ENCODE measurements around the gene TMEM164.

Gene TMEM164

DNA sequence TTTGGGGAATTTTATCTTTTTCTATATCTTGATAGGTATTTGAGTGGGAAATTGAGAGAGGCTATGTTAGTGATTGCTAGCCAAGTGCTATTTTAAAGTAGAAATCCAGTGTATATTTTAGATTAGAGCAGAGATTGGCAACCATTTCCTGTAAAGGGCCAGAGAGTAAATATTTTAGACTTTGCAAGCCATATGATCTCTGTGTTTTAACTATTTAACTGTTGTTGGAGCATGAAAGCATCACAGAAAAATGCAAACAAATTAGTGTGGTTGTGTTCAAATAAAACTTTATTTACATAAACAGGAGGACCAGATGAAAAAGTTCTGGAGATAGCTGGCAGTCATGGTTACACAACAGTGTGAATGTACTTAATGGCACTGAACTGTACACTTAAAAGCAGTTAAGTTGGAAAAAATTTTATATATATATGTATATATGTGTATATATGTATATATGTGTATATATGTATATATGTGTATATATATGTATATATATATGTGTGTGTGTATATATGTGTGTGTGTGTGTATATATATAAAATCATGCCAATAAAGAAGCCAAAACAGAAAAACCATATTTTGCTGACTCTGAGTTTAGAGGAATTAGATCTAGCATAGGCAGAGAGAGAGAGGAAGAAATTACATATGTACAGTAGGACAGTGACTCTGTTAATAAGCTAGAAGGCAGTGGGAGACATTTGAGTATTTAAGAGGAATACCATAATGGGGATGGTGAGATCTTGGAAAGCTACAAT, 83.4 kb downstream of the TMEM164 start:
- DNase-seq = no peak

DNA sequence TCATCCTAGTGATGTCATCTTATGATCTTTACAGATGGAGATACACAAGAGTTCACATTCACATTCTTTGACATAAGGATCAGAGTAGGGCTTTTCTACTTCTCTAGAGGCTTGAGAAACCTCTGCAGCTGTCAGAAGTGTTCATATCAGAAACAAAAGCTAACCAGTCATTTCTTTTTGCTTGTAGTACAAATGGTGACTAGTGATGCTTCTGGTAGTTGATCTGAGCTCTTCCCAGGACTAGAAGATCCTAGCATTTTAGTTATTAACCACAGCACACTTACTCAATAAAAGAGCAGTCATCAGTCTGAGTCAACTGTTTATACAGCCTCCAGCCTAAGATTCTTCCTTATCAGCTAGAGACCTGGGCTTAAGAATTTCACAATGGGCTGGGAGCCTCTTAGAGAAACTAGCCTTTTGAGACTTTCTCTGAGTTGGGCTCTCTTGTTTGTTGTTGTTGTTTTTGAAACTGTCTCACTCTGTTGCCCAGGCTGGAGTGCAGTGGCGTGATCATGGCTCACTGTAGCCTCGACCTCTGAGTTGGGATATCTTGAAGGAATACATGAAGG, 84.1 kb downstream of the TMEM164 start:
- DNase-seq = no peak

DNA sequence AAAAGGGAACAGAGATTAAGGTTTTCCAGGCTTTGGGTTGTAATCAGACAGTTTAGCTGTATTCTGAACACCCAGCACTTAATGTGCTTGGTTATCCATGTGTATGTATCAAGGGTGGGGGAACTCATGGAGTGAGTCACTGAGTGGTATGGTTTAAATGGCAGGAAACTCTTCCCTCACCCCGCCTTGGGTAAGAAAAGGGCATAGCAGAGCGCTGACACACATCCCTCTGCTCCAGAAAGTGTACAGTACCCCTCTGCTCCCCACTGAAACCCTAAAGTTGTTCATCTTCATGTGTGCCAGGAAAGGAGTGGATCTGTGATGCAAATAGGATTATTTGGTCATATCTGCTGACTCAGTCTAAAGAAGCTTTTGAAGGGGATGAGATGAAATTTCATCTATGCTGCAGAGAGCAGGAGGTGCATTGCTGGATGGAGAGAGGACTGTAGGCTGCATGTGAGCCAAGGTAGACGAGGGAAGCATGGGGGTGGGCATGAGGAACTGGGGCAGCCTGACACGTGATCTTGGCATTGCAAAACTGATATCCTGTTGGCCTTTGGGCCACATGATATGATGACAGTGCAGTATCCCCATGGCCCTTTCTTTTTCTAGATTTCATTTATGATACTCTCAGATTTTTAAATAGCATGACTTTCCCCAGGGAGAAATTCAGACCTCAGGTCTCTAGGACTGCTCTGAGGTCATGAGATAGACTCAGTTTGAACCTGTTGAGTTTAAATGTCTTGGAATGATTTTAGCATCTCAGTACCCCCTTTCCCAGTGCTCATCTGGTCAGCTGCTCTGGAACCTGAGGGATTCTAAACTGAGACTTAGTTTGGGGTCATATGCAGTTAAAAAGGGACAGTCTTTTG, 84.8 kb downstream of the TMEM164 start:
- no peak for DNase-seq

DNA sequence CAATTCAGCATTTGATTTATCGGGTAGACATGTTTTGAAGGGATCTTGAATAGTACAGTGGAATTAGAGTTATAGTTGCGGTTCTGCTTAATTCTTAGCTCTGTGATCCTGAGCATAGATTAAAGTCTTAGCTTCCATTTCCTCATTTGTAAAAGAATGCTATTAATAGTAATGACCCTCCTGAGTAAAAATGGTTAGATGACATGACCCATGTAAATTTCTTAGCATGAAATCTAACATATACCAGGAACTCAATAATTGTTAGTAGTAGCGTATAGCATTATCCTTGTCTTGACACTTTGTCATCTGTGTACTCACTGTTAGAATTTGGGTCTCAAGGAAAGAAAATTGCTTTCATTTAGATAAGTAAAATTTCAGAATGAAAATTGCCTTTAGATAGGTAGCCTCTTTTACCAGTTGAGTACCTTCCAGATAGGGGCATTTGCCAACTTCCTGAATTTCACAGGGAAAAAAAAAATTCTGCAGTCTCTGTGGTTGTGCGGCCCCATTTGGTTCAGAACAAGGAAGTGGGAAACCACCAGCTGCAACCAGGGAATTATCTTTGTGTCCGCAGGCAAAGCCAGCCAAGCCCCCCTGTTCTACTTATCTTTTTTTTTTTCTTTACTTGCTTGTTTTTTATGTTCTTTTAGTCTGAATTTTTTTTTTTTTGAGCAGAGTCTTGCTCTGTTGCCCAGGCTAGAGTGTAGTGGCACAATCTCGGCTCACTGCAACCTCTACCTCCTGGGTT, 86.9 kb downstream of the TMEM164 start:
- DNase-seq = no peak

DNA sequence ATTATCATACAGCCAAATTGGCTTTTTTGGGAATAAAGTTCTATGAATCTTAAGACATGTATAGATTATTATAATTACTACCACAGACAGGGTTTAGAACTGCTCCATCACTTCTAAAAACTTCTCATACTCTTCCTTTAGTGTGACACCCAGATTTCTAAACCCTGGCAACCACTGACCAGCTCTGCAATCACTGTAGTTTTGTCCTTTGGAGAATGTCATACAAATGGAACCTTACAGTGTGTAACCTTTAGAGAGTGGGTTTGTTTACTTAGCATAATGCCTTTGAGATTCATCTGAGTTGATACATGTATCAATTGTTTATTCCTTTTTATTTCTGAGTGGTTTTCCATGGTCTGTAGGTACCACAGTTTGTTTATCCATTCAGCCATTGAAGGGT, 95.0 kb downstream of the TMEM164 start:
- DNase-seq = no peak

DNA sequence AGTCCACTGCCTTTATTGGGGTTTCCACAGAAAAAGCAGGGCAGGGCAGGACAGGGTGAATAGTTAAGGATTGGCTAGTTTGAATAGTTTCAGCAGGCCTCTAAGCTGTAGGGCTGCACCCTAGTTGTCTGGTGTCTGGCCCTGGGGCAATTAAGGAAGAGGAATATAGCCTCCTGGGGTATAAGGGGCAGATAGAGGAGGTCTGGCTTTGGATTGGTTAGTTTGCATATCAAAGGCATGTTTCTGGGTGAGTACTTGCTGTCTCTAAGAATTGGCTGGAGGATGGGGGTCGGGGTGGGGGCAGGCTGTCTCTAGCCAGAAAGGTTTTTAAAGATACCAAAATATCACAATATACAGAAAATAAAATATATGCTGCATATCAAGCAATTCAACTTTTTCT, 100.4 kb downstream of the TMEM164 start:
- DNase-seq = no peak

DNA sequence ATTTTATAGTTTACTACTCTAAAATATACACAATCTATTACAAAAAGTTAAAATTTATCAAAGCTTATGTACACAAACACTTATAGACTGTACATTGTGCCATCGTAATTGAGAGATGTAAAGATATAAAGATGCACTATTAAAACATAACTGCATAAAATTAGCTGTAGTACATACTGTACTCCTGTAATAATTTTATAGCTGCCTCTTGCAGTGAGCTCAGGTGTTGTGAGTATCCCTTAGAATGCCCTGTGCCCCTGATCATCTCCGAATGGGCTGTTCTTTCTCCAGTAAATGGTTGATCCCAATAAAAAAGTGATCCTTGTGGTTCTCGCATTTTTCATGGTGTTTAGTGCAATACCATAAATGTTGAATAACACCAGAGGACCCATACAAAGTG, 101.2 kb downstream of the TMEM164 start:
- DNase-seq = no peak

- DNase-seq = no peak
Observed at GRCh38 chrX:110108381-110108821, 105.5 kb downstream of the TMEM164 start.

DNA sequence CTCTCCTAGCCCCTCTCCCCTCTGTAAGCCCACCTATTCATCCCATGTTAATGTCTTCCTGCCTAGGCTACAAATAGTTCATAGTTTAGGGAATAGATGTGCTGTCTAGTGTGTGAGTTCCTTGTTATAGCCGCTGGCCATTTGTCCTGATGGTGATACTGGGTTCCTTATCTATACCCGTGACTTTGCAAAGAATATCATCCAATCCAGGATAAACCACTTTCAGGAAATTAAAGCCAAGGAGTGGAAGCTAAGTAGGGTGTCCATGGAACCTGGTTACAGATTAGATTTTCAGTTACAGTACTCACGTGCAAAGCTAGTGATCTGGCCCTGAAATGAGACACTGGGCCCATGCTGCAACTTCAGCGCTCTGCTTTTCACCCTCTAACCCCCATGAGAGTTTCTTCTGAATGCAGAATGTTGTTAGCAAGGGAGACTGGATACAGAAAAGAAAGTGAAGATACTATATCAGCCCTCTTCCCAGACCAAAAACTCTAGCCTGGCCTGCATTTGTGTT, 111.4 kb downstream of the TMEM164 start:
- DNase-seq = no peak

- no peak for DNase-seq
Observed at GRCh38 chrX:110116066-110116980, 113.4 kb downstream of the TMEM164 start.

DNA sequence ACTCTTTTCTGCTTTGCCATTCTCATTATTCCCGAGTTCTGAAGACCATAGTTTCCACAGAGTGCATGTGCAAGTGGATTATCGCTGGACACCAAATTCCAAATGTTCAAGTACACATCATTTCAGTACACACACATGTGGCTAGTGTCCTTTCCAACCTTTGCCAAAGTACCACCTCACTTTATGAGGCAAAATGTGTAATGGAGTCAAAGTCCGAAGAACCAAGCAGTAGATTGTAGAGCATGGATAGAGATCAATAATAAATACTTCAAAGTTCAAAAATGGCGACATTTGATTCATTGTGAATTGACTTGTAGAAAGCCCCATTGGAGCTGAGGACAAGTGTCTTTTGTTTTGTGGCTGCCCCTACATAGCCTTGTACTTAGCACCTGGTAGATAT, 115.6 kb downstream of the TMEM164 start:
- DNase-seq = no peak

DNA sequence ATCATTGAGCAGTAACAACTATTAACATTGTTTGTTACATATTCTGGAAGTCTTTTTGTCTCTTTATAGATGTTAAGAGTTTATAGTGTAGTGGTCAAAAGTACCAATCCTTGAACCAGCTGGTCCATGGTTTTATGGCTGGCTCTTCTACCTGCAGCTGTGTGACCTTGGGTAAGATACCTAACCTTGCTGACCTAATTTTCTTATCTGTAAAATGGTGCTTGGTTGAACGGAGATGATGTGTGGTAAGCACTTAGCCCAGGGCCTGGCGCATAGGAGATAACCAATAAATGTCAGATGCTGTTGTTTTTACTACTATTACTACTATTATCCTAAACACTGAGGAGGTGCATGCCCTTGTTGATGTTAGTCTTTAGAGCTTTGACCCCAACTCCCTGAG, 116.6 kb downstream of the TMEM164 start:
- no peak for DNase-seq

DNA sequence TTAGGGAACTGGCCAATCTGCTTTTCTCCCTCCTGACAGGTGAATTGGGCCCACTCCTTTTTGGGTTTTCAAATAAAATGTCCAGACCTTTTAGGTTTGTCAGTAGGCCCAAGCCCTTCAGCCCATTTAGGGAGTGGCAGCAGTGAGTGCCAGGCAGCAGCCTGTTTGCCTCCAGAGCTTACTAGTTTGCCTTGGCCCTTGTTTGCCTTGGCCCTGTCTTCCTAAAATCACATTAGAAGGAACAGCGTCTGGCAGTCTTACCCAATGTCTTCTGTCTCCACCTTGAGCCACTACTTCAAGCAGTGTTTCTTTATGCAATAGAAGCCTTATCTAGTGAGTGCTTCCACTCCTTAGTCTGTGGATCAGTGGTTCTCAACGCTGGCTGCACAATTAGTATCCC, 117.1 kb downstream of the TMEM164 start:
- no peak for DNase-seq

- DNase-seq = no peak
Observed at GRCh38 chrX:110123331-110123782, 120.4 kb downstream of the TMEM164 start.

- no peak for DNase-seq
Observed at GRCh38 chrX:110125446-110126162, 122.7 kb downstream of the TMEM164 start.

DNA sequence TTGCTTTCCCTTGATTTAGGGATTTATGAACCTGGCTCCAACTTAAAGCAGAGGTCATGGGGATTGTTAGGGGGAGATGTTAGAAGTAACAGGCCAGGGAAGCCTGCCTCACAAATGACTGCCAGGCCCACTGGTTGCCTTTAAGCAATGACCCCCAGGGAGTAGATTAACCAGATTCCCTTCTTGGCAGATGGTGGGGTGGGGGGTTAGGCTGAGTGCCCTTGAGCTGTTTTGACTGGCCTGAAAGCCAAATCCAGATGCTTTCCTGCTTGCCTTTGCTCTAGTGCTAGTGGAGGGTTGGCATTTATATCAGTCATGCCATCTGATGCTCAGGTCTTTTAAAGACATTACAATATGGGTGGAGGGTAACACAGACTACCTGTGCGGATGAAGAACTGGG, 128.1 kb downstream of the TMEM164 start:
- DNase-seq = no peak

DNA sequence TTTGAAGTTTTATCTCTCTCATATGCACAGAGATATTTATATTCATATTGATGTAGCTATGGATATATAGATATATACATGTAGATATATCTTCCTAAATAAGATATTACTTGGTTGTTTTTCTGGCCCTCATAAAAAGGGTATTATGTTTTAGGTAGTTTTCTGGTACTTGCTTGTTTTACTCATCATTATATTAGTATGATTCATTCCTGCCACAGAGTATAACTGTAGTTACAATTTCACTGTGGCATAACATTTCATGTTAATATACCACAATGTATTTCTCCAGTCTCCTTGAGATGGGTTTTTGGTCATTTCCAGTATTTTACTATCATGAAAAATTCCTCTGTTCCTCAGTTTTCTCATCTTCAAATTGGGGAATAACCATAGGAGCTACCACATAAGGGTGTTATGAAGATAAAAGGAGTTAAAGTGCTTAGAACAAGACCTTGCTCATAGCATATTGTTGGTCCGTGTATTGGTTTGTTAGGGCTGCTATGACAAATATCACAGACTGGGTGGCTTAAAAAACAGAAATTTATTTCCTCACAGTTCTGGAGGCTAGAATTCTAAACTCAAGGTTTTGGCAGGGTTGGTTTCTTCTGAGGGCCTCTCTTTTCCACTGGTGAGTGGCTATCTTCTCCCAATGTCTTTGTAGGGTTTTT, 129.7 kb downstream of the TMEM164 start:
- DNase-seq = no peak

- no peak for DNase-seq
Observed at GRCh38 chrX:110133735-110134370, 130.9 kb downstream of the TMEM164 start.

DNA sequence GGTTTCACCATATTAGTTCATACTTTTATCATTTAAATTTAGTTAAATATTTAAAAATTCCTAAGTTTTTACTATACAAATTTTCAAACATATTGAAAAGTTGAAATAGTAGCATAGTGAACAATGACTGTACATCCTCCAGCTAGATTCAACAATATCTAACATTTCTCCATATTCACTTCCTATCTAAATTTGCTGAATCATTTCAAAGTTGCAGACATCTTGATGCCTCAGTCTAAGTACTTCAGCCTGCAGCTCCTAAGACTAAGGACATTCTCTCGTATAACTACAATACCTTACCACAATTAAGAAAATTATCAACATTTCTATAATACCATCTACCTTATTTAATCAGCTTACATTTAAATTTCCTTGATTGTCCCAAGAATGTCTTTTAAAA, 132.7 kb downstream of the TMEM164 start:
- no peak for DNase-seq

DNA sequence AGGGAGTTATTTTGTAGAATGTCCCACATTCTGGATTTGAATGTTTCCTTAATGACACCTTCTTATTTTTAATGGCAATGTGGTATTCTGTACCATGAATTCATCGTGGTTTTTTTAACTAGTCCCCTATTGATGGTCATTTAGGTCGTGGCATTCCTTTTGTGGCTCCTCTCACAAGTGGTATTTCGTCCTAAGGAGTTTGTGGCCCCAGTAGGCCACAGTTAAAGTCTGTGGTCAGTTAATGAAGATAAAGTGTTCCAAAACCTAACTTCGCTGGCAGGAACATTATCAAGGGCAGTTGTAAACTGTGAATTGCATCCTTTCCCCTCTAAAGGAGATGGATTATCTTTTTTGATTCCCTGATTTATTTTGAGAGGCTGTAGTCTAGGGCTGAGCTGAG, 133.2 kb downstream of the TMEM164 start:
- DNase-seq = no peak

Measured in NCI-H2227 treated with DMSO at 0.1 percent for 48 hours (cell line).